Left forelimb (tissue), 1 donor: Measurements from ENCODE around the gene MPZL2.

ENCODE experiments used
- DNase-seq: peaks from one replicate; pipeline ENCODE4 v3.0.0-alpha.2; 2018; ENCODE audit warnings: low spot score

Gene MPZL2

GRCh38 chr11:118283756-118284350 lies 19.8 kb upstream of the MPZL2 start:
- DNase-seq = no peak

- no peak for DNase-seq
Observed at GRCh38 chr11:118283037-118283636, 19.0 kb upstream of the MPZL2 start.

GRCh38 chr11:118282606-118283005 lies 18.5 kb upstream of the MPZL2 start:
- DNase-seq = no peak

DNA sequence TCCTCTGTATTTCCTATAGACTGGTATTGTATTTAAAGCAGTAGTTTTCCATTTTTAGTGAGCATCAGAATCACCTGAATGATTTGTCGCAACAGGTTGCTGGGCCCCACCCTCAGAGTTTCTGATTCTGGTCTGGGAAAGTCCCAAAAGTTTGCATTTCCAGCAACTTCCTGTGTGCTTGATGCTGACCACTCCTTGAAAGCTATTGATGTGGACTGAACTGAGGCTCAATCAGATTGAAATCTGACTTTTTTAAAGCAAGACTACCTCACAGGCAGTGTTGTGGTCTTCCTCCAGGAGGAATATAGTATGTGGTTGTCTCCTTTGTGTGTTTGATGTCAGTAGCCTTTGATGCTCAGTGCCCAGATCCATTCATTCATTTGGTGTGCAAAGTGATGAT lies 17.2 kb upstream of the MPZL2 start:
- DNase-seq = no peak

DNA sequence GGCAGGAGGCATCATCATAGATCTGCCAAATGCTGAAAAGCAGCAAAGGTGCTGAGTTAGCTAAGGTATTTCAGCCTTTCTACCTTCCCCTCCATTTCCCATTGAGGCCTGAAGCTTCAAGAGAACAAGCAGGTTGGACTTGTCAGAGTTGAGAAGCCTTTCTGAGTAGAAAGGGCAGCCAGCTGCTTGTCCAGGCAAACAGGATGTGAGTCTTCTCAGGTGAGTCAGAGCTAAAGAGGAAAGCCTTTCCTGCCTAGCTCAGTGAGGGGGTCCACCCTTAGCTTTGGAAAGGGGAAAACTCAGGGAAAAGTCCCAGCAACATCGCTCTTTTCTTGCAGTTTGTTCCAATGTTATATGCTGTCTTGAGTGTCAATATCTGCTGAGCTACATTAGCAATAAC lies 13.2 kb upstream of the MPZL2 start:
- DNase-seq = no peak

DNA sequence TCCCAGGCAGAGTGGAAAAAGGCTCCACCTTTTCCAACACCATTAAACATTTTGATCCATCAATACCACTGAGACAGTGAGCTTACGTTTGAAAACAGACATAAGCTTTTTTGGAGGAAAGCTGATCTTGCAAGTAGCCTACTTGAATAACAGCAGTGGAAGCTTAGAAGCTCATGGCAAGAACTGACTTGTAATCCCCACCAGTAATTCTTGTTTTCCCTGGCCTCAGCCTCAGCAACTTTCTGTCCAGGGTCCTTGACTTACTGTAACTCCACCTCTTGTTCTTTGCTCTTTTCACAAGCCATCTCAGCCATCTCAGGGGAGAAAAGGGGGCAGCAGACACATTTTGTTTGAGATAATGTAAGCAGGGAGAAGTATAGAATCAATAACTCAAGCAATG lies 12.3 kb upstream of the MPZL2 start:
- no peak for DNase-seq

DNA sequence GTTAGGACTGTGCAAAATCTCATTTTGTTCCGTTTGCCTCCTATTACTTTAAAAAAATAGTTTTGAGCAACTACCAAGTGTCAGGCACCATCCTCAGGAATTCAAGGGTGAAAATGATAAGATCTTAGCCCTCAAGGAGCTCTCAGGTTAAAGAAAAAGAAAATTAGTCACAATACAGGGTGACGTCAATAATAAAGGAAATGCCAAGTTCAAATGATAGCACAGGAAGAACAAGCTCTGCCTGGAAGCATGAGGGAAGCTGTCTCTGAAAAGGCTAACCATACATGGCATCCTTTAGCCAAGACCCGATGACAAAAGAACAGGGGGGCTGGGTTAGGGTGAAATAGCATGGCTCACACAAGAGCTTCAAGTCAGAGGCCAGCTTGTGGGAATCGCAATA lies 11.1 kb upstream of the MPZL2 start:
- no peak for DNase-seq

DNA sequence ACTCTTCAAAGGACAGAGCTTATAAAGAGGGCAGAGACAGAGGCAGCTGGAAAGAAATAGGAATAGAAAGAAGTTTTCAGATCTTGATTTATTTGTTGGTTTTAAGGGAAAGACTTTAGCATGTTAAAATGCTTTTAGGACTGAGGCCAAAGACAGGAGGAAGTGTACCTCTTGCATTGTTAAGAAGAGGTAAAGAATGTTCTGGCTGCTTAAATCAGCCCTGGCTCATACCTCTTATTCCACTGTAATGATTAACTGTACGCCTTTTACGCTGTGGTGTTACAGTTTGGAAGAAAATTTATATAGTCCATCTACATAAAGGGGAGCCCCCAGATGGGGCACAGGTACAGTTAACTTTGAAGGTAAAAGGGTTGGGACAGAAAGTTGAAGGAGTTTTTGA lies 10.1 kb upstream of the MPZL2 start:
- DNase-seq = no peak

GRCh38 chr11:118272001-118272400 lies 7.9 kb upstream of the MPZL2 start:
- no peak for DNase-seq

- no peak for DNase-seq
Observed at GRCh38 chr11:118267486-118267885, 3.4 kb upstream of the MPZL2 start.

- DNase-seq = no peak
Observed at GRCh38 chr11:118265954-118266353, 1.9 kb upstream of the MPZL2 start.

DNA sequence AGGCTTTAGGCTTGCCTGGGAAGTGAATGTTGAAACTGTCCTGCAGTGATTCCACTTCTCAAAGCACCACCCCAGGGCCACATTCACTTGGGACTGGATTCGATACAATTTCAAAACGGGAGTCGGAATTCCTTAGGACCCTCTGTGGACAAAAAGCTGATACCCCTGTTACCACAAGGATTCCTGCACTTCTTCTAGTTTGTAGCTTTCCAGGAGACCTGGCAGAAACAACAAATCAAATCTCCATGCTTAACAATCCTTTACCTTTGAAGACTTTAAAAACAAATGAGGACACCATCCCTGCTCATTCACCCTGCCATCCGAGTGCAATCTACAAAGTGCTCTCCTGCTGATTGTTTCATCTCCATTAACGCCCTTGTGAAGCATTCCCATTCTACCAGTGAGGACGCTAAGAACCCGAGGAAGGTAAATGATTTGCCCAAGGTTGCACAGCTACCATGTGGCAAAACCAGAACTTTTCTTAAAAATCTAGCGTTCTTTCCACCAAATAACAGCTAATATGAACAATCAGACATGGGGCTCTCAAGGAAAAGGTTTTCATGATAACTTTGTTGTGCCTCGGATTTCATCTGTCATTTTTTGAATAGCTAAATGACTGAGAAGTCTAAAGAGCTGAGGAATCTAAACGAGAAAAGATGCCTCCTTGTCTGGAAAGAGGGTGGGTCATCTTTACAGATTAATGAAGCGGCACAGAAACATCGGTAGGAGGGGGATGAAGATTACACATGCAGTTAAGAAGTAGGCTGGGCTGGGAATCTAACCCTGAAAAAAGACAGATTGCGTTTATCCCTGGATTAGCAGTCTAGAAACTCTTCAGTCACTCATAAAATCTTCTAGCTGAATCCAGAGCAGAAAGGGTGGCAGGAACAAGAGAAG lies 720 bp upstream of the MPZL2 start:
- no peak for DNase-seq

GRCh38 chr11:118263112-118263511 lies 985 bp downstream of the MPZL2 start:
- DNase-seq = no peak

DNA sequence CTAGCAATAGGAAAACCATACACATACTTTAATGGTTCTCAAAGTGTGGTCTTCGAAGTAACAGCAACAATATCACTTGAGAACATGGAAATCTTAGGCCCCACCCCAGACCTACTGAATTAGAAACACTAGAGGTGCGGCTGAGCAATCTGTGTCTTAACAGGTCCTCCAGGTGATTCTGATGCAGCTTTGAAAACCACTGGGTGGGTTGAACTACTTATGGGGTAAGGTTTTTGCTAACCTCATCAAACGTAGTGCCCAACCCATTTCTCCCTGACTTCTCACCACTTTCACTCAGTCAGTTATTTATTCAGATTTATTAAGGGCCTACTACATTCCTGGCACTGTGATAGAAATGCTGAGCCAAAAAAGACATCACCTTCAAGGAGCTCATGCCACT lies 3.7 kb downstream of the MPZL2 start:
- DNase-seq = no peak

DNA sequence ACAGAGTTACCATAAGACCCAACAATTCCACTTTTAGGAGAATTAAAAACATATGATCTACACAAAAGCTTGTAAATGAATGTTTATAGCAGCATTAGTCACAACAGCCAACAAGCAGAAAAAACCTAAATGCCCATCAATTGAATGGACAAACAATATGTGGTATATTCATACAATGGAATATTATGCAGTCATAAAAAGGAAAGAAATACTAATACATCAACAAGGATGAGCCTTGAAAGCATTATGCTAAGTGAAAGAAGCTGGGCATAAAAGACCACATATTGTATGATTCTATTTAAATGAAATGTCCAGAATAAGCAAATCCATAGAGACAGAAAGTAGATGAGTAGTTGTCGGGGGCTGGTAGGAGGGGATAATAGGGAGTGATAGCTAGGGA lies 5.0 kb downstream of the MPZL2 start:
- no peak for DNase-seq

DNA sequence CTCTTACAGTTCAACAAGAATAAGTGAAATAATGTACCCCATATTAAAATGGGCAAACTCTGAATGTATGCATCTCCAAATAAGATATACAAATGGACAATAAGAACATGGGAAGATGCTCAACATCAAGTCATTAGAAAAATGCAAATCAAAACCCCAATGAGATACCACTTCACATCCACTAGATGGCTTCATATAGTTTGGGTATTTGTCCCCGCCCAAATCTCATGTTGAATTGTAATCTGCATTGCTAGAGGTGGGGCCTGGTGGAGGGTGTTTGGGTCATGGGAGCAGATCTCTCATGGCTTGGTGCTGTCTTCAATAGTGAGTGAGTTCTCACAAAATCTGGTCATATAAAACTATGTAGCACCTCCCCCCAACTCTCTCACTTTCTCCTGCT lies 5.7 kb downstream of the MPZL2 start:
- no peak for DNase-seq

GRCh38 chr11:118252688-118253087 lies 11.4 kb downstream of the MPZL2 start:
- no peak for DNase-seq

- peak; percentile 88 for DNase-seq
Observed at GRCh38 chr11:118251858-118252652, 12.0 kb downstream of the MPZL2 start, which contains the start of gene MPZL3. TSS of gene MPZL3 (minus strand) at chr11:118252365. CDS start at chr11:118252294, 71 bp downstream.

DNA sequence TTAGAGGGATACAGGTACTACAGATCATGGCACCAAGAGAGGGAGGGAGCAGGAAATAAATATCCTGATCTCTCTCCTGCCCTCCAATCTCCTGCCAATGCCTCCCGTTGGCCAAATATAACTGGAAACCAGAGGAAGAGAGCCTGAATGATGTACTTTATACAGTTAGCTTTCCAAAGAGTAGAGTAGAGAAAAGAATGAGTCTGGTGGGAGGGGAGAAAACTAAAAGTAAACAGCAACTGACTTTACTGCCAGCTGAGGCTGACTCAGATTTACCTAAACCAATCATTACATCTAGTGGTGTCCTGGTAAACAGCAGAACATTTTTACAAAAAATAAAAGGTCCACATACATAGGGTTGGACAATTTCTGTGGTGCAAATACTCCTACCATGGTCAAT lies 17.1 kb downstream of the MPZL2 start:
- no peak for DNase-seq

DNA sequence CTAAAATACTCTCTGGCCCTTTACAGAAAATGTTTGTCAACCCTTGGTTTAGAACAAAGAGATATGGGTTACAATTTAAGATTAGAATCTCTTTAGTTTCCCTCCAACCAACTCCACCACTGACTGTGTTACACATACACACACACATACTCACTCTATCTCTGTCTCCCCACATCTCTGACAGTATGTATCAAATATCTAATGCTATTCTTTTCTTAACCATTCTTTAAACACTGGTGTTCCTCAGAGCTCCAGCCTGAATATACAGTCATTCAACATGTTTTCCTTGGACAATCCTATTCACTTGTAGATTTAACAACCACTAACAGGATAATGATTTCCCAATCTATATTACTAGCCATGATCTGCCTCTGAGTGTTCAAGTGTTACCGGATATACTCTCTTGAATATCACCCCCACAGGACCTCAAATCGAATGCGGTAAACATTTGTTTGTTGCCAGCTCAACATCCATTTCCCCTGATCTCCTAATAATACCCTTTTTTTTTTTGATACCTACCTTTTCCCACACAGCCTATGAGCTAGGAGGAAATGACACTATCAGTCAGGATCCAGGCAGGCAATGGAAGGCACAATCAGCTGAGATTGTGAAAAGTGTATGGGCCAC lies 18.0 kb downstream of the MPZL2 start:
- DNase-seq = no peak

DNA sequence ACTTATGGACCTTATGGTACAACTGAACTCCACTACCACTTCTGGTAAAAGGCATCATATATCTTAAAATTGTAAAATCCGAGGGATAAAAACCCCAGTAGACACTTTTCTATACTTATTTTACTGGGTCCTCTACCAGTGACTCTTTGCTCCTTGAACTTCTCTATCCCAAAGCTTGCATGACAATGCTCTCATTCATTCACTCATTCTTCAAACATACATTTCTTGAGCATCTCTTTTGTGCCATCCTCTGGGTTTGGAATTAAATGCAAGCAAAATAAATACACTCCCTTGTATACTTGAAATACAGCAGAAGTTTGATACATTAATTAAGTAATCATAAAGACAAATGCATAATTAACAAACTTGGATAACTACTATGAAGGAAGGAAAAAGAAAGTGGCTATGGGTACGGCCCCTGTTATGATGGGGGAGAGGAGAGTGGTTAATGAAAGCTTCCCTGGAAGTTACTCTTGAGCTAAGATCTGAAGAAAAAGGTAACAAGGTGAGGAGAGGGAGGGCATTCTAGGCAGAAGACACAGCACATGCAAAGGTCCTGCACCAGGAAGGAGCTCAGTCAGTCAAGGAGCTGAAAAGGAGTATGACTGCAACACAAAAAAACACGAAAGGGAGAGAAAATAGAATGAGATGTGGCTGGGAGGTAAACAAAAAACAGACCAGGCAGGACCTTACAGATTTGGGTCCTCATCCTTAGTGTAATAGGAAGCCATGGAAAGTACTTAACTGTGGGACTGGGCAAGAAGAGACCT lies 19.9 kb downstream of the MPZL2 start:
- no peak for DNase-seq
